Smooth muscle cell (in vitro differentiated cells): ENCODE results near the gene SULF2. TPM values are rescaled to one million over a fixed set of nuclear protein-coding genes. Genes with fewer than 3 reads are reported as not detected.

Experiments used
- DNase-seq: peaks from one replicate; lab custom pipeline; 2025; ENCODE audit not compliant: unreplicated experiment; lab: John Stamatoyannopoulos, UW
- H2AFZ ChIP-seq: fragments of 200-600 bp; sonication (generic); 2 replicates; pipeline ENCODE4 v1.6.0; 2016; ENCODE audit warnings: antibody characterized with exemption, low read depth, mild to moderate bottlenecking
- H3F3A ChIP-seq: fragments of 200-600 bp; sonication (generic); 2 replicates; pipeline ENCODE4 v1.6.0; 2017; ENCODE audit warnings: antibody characterized with exemption, low read depth
- H3K27ac ChIP-seq: fragments of 200-600 bp; sonication (generic); 2 replicates; pipeline ENCODE4 v1.5.1; 2016; ENCODE audit warnings: low read depth, mild to moderate bottlenecking
- H3K27me3 ChIP-seq: fragments of 200-600 bp; sonication (generic); 2 replicates; pipeline ENCODE4 v1.6.1; 2016; ENCODE audit warnings: low read depth, mild to moderate bottlenecking
- H3K36me3 ChIP-seq: fragments of 200-600 bp; sonication (generic); 2 replicates; pipeline ENCODE4 v1.5.1; 2016; ENCODE audit warnings: low read depth
- H3K4me1 ChIP-seq: fragments of 200-600 bp; sonication (generic); 2 replicates; pipeline ENCODE4 v1.5.1; 2016; ENCODE audit warnings: low read depth
- H3K4me2 ChIP-seq: fragments of 200-600 bp; sonication (generic); 2 replicates; pipeline ENCODE4 v1.6.0; 2016; ENCODE audit warnings: mild to moderate bottlenecking
- H3K4me3 ChIP-seq: fragments of 200-600 bp; sonication (generic); 2 replicates; pipeline ENCODE4 v1.5.1; 2016; ENCODE audit warnings: mild to moderate bottlenecking
- H3K79me2 ChIP-seq: fragments of 200-600 bp; sonication (generic); 2 replicates; pipeline ENCODE4 v1.6.0; 2016; ENCODE audit warnings: low read depth, mild to moderate bottlenecking
- H3K9ac ChIP-seq: fragments of 200-600 bp; sonication (generic); 2 replicates; pipeline ENCODE4 v1.6.0; 2016; ENCODE audit warnings: low read depth
- H3K9me3 ChIP-seq: fragments of 200-600 bp; sonication (generic); replicated peaks from 2 replicates; pipeline ENCODE4 v1.5.1; 2016; ENCODE audit warnings: low read depth
- H4K20me1 ChIP-seq: fragments of 200-600 bp; sonication (generic); 2 replicates; pipeline ENCODE4 v1.6.0; 2016; ENCODE audit warnings: low read depth
- WGBS: methylation state at CpG from one replicate; pipeline ENCODE4 v1.1.7; 2016; ENCODE audit warnings: low lambda C conversion rate; 5-methylcytosine and 5-hydroxymethylcytosine counted together
- polyA plus RNA-seq: library from polyadenylated mRNA; unstranded; fragments of >200 nt; fragmentation: Nextera tagmentation; extraction: Ambion mirVana; gene quantifications from 2 replicates; pipeline ENCODE4 v1.2.1, GENCODE V29; 2016
- total RNA-seq: library from RNA; depleted of rRNA; stranded (reverse); fragments of >200 nt; gene quantifications from 2 replicates; pipeline ENCODE4 v1.2.3, GENCODE V29; 2014
- TF ChIP-seq, protein P1 (sequence below): fragments of 200-600 bp; sonication (generic); IDR thresholded peaks from 2 replicates; pipeline ENCODE4 v1.5.1; 2017; ENCODE audit warnings: borderline replicate concordance, mild to moderate bottlenecking, antibody characterized with exemption; ENCODE audit not compliant: insufficient read depth, poor library complexity, severe bottlenecking

Gene SULF2
- total and polyA plus RNA-seq, 2 experiments from 2014 or later: 109 to 144 TPM

DNA sequence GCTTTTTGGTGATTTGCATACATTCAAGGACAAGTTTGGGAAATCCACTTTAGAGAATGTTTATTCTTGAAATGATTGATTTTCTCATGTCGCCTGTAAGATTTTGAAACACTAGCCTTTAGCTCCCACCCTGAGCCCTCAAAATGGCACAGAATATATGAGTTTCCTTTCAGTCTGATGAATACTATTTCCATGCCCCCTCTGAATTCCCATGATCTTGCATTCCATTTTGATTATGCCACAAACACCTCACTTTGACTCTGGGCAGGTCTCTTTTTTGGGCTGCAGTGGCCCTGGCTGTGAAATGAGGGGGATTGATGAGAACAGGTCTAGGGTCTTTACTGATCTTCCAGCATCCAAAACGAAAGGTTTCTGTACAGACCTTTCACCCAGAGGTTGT, 50.4 kb downstream of the SULF2 start:
- no peaks in the 10 kb centered on the region for H3K27me3 ChIP-seq
- WGBS: 94% methylated on average over 2 of the region's 2 CpGs
- DNase-seq: no peak
- H4K20me1 ChIP-seq: peaks cover 17% of the 10 kb centered on the region
- TF ChIP-seq, protein P1, sequence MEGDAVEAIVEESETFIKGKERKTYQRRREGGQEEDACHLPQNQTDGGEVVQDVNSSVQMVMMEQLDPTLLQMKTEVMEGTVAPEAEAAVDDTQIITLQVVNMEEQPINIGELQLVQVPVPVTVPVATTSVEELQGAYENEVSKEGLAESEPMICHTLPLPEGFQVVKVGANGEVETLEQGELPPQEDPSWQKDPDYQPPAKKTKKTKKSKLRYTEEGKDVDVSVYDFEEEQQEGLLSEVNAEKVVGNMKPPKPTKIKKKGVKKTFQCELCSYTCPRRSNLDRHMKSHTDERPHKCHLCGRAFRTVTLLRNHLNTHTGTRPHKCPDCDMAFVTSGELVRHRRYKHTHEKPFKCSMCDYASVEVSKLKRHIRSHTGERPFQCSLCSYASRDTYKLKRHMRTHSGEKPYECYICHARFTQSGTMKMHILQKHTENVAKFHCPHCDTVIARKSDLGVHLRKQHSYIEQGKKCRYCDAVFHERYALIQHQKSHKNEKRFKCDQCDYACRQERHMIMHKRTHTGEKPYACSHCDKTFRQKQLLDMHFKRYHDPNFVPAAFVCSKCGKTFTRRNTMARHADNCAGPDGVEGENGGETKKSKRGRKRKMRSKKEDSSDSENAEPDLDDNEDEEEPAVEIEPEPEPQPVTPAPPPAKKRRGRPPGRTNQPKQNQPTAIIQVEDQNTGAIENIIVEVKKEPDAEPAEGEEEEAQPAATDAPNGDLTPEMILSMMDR: no peak
- H3K27ac ChIP-seq: no peak overlapping the region
- H3K36me3 ChIP-seq: peaks cover 7% of the 10 kb centered on the region
- no peaks in the 10 kb centered on the region for H3K79me2 ChIP-seq
- no peak overlapping the region for H3K9ac ChIP-seq
- no peak overlapping the region for H3K4me2 ChIP-seq
- no peak overlapping the region for H2AFZ ChIP-seq
- H3K9me3 ChIP-seq: no peaks in the 10 kb centered on the region
- no peak overlapping the region for H3K4me3 ChIP-seq
- H3K4me1 ChIP-seq: no peaks in the 10 kb centered on the region
- H3F3A ChIP-seq: no peaks in the 10 kb centered on the region

DNA sequence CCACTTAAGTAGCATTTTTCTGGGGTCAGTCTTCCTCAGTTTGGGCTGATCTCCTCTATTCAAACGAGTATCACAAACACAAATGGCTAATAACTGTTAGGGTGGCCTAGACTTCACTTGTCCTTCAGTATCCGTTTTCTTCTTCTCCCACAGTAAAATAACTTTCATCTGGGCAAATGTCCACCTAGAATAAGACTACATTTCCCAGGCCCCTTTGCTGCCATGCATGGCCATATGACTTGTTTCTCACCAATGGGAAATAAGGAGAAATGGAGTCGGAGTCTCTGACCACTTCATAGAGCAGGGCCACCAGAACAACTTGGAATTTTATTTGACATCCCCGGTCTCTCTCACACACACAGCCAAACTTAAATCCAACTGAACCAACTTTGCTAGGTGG, 51.4 kb downstream of the SULF2 start:
- H3K9ac ChIP-seq: no peak overlapping the region
- no peaks in the 10 kb centered on the region for H3K79me2 ChIP-seq
- H3K27me3 ChIP-seq: no peaks in the 10 kb centered on the region
- no peak overlapping the region for H3K4me2 ChIP-seq
- WGBS: 91% methylated on average over 4 of the region's 4 CpGs
- H4K20me1 ChIP-seq: peaks cover 9% of the 10 kb centered on the region
- TF ChIP-seq, protein P1: no peak
- no peak overlapping the region for H3K27ac ChIP-seq
- no peak overlapping the region for H3K4me3 ChIP-seq
- peaks cover 7% of the 10 kb centered on the region for H3K36me3 ChIP-seq
- H3K9me3 ChIP-seq: no peaks in the 10 kb centered on the region
- no peaks in the 10 kb centered on the region for H3F3A ChIP-seq
- no peak overlapping the region for H2AFZ ChIP-seq
- no peak for DNase-seq
- no peaks in the 10 kb centered on the region for H3K4me1 ChIP-seq

DNA sequence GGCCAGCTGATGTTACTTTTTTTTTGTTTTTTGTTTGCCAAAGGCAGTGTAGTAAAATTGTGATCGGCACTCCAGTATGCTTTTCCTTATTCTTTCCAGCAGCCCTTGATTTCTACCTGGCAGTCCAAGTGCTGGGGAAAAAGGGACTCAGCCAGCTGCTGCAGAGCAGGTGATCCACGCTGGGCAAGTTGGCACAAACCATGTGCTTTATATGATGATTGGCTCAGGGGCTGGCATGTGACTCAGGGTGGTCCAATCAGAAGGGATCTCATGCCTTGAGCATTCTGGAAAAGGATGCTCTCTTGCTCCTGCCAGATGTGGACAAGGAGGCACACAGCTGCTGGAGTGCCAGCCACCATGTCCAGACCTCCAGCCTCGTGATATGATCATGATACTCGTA, 54.5 kb downstream of the SULF2 start:
- Histone ChIP-seq H3K79me2 (no peaks in the 10 kb centered on the region), H3K4me3 (no peak overlapping the region)
- 98% methylated on average over 4 of the region's 4 CpGs for WGBS

DNA sequence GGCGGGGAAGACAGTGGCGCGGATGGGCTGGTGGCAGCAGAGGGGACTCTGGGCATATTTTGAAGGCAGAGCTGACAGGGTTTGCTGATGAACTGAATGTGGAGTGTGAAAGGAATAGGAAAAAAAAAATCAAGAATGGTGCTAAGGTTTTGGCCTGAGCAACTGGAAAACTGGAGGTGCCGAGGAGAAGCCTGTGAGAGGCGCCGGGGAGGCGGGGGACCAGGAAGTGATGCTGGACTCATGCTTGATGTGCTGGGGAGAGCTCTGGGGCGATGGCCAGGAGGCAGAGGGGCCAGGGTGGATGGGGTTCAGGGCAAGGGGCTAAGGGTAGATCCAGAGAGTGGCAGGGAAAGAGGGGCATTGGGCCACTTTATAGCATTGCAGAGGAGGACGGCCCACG, 55.8 kb downstream of the SULF2 start:
- Histone ChIP-seq H3K4me3 (no peak overlapping the region), H3K4me1 (no peaks in the 10 kb centered on the region), H3K4me2 (no peak overlapping the region), H4K20me1 (peaks cover 8% of the 10 kb centered on the region), H3K9me3 (no peaks in the 10 kb centered on the region), H3K27me3 (no peaks in the 10 kb centered on the region), H3K9ac (no peak overlapping the region), H3K79me2 (no peaks in the 10 kb centered on the region), H3K36me3 (peaks cover 3% of the 10 kb centered on the region), H3K27ac (no peak overlapping the region), H3F3A (peaks cover 2% of the 10 kb centered on the region), H2AFZ (no peak overlapping the region)
- TF ChIP-seq, protein P1: no peak
- 98% methylated on average over 10 of the region's 10 CpGs for WGBS
- no peak for DNase-seq

More for the DNA sequence above, 54.5 kb downstream of the SULF2 start:
- Histone ChIP-seq H3K4me1 (no peaks in the 10 kb centered on the region), H3K36me3 (peaks cover 7% of the 10 kb centered on the region), H3K4me2 (no peak overlapping the region), H3F3A (peaks cover under 1% of the 10 kb centered on the region), H3K27me3 (no peaks in the 10 kb centered on the region), H4K20me1 (no peaks in the 10 kb centered on the region), H3K9ac (no peak overlapping the region), H3K27ac (no peak overlapping the region), H2AFZ (no peak overlapping the region), H3K9me3 (no peaks in the 10 kb centered on the region)
- DNase-seq: no peak
- TF ChIP-seq, protein P1: no peak
